Osteoblast (primary cell): ENCODE measurements around the gene PLEKHM1. TPM values are rescaled to one million over a fixed set of nuclear protein-coding genes. Genes with fewer than 3 reads are reported as not detected.

Source experiments
- DNase-seq: peaks from one replicate; pipeline ENCODE4 v3.0.0; 2011; ENCODE audit warnings: low spot score, mixed read lengths; ENCODE audit not compliant: insufficient read length; ENCODE audit errors: missing footprints
- H2AFZ ChIP-seq: 2 replicates; pipeline ENCODE4 v1.6.0; 2011; ENCODE audit warnings: mild to moderate bottlenecking, low read length
- H3K27ac ChIP-seq: 2 replicates; pipeline ENCODE4 v1.5.1; 2011; ENCODE audit warnings: mild to moderate bottlenecking, low read depth, low read length, moderate library complexity
- H3K27me3 ChIP-seq: 2 replicates; pipeline ENCODE4 v1.6.0; 2012; ENCODE audit warnings: mild to moderate bottlenecking, control low read depth, inconsistent platforms, low read length, moderate library complexity; ENCODE audit not compliant: insufficient read depth
- H3K36me3 ChIP-seq: 2 replicates; pipeline ENCODE4 v1.5.1; 2011; ENCODE audit warnings: mild to moderate bottlenecking, low read length, control low read depth, moderate library complexity; ENCODE audit not compliant: insufficient read depth
- H3K4me1 ChIP-seq: 2 replicates; pipeline ENCODE4 v1.5.1; 2011; ENCODE audit warnings: mild to moderate bottlenecking, low read length, control low read depth, moderate library complexity; ENCODE audit not compliant: insufficient read depth
- H3K4me2 ChIP-seq: 2 replicates; pipeline ENCODE4 v1.6.0; 2011; ENCODE audit warnings: mild to moderate bottlenecking, low read length; ENCODE audit not compliant: insufficient read depth
- H3K4me3 ChIP-seq: fragments of 200-600 bp; sonication (generic); 3 replicates; pipeline ENCODE4 v1.5.1; 2012; ENCODE audit warnings: mild to moderate bottlenecking, low read length, inconsistent platforms; ENCODE audit not compliant: insufficient read depth
- H3K79me2 ChIP-seq: 2 replicates; pipeline ENCODE4 v1.6.0; 2012; ENCODE audit warnings: mild to moderate bottlenecking, low read length, control low read depth, inconsistent platforms; ENCODE audit not compliant: insufficient read depth
- H3K9me3 ChIP-seq: 2 replicates; pipeline ENCODE4 v1.5.1; 2011; ENCODE audit warnings: low read depth, low read length, control low read depth
- H4K20me1 ChIP-seq: 2 replicates; pipeline ENCODE4 v1.6.0; 2012; ENCODE audit warnings: mild to moderate bottlenecking, low read length, control low read depth; ENCODE audit not compliant: insufficient read depth
- CTCF ChIP-seq: IDR thresholded peaks from 2 replicates; pipeline ENCODE4 v1.5.1; 2011; ENCODE audit warnings: mild to moderate bottlenecking, low read depth, low read length, moderate library complexity; ENCODE audit errors: extremely low read depth
- total RNA-seq: library from RNA; depleted of rRNA; stranded (reverse); fragments of >200 nt; gene quantifications from 2 replicates; pipeline ENCODE4 v1.2.3, GENCODE V29; 2012

Gene PLEKHM1
- total RNA-seq, 1 donor, result 30.8 TPM

GRCh38 chr17:45396496-45397205 is 93.9 kb downstream of the PLEKHM1 start:
- H2AFZ ChIP-seq, result no peak overlapping the region
- H3K36me3 ChIP-seq, result no peaks in the 10 kb centered on the region
- no peaks in the 10 kb centered on the region for H3K9me3 ChIP-seq
- peaks cover 7% of the 10 kb centered on the region for H3K4me1 ChIP-seq
- H3K27ac ChIP-seq, result no peak overlapping the region
- H3K27me3 ChIP-seq, result peaks cover 3% of the 10 kb centered on the region
- no peak overlapping the region for H3K4me3 ChIP-seq
- no peaks in the 10 kb centered on the region for H3K79me2 ChIP-seq
- H4K20me1 ChIP-seq, result no peaks in the 10 kb centered on the region
- no peak overlapping the region for H3K4me2 ChIP-seq
- DNase-seq, result peak; percentile 81
- no peak for TF ChIP-seq CTCF

- Histone ChIP-seq H3K79me2 (no peaks in the 10 kb centered on the region), H3K27me3 (peaks cover 3% of the 10 kb centered on the region), H3K36me3 (no peaks in the 10 kb centered on the region), H3K4me3 (peak overlapping the region; percentile 69), H4K20me1 (no peaks in the 10 kb centered on the region), H3K9me3 (no peaks in the 10 kb centered on the region), H2AFZ (peak overlapping the region; percentile 85), H3K4me2 (peak overlapping the region; percentile 87), H3K27ac (no peak overlapping the region), H3K4me1 (peaks cover 7% of the 10 kb centered on the region)
- peak; percentile 71 for DNase-seq
- no peak for TF ChIP-seq CTCF
Measured at GRCh38 chr17:45395569-45396415, 94.7 kb downstream of the PLEKHM1 start.

GRCh38 chr17:45394913-45395568 is 95.5 kb downstream of the PLEKHM1 start:
- H3K27me3 ChIP-seq, result peaks cover 3% of the 10 kb centered on the region
- H3K9me3 ChIP-seq, result no peaks in the 10 kb centered on the region
- H4K20me1 ChIP-seq, result no peaks in the 10 kb centered on the region
- H3K36me3 ChIP-seq, result no peaks in the 10 kb centered on the region
- peak overlapping the region; percentile 88 for H2AFZ ChIP-seq
- H3K27ac ChIP-seq, result no peak overlapping the region
- H3K4me1 ChIP-seq, result peaks cover 7% of the 10 kb centered on the region
- H3K79me2 ChIP-seq, result no peaks in the 10 kb centered on the region
- TF ChIP-seq CTCF, result peak; percentile 78
- H3K4me2 ChIP-seq, result peak overlapping the region; percentile 87
- peak; percentile 99 for DNase-seq
- peak overlapping the region; percentile 69 for H3K4me3 ChIP-seq
